ENCODE data around the gene EIF3A. TPM values are rescaled to one million over a fixed set of nuclear protein-coding genes. Genes with fewer than 3 reads are reported as not detected.
"Not testable (repeated sequence)": the region's sequence is repeated elsewhere in the genome, so short reads cannot be mapped to it uniquely, and the experiment has no call there.

EIF3A gene
- total RNA-seq, 2 experiments from 2014 or later: 132 to 150 TPM

DNA sequence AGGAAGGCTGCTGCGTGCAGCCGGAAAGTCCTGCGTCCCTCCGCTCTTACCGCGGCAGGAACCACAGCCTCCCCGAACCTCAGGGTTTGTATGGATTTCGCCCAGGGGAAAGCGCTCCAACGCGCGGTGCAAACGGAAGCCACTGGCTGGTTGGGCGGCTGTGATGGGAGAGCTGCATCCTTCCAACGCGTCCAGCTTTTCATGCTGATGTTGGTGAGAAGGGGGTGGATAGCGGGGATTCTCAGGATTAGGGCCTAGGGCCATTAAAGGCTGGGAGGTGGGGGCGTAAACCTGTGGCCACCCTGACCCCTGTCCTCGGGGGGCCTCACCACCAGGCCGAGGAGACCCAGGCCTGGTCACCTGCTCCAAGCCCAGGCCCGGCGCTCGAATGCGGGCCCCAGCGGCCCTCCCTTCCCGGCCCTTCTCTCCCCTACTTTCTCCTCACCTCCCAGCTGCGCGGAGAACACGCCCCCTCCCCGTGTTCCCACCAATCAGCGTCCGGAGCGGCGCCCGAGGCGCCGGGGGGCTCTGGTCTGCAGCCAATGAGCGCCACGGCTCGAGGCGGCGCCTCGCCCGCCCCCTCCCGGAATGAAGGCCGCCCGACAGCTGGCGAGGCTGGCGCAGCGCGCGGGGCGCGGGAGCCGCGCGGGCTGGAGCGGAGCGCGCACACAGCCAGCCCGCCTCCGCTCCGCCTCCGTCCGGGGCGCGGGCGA lies 51.6 kb downstream of the EIF3A start:
- H3K4me1 Mint-ChIP-seq: peaks cover 16% of the 10 kb centered on the region
- peak overlapping the region; percentile 47 for H3K4me3 Mint-ChIP-seq
- no peaks in the 10 kb centered on the region for H3K27me3 Mint-ChIP-seq
- H3K36me3 Mint-ChIP-seq (ENCODE audit: low read depth): peaks cover 18% of the 10 kb centered on the region
- intact Hi-C loops (cut with DNase I, micrococcal nuclease): loop anchor here (1.0 to 10.0 kb wide), 4 partner anchors 75 to 462 kb away; partner anchors contain the start of gene DENND10 (in 1 of the 2)
- ATAC-seq (peak; percentile 74), DNase-seq (peak; percentile 85)
- H3K9me3 Mint-ChIP-seq (ENCODE audit: low read depth): no peaks in the 10 kb centered on the region
- H3K27ac Mint-ChIP-seq: no peak overlapping the region
- ChIA-PET CTCF (interaction anchor here (0.5 to 0.6 kb wide), 2 partner anchors 91 to 97 kb away, joined by 4 read pairs; no protein-coding TSS in a partner anchor), POLR2A (interaction anchor here (1.0 kb wide), 1 partner anchor 10 kb away, joined by 3 read pairs; no protein-coding TSS in a partner anchor)

DNA sequence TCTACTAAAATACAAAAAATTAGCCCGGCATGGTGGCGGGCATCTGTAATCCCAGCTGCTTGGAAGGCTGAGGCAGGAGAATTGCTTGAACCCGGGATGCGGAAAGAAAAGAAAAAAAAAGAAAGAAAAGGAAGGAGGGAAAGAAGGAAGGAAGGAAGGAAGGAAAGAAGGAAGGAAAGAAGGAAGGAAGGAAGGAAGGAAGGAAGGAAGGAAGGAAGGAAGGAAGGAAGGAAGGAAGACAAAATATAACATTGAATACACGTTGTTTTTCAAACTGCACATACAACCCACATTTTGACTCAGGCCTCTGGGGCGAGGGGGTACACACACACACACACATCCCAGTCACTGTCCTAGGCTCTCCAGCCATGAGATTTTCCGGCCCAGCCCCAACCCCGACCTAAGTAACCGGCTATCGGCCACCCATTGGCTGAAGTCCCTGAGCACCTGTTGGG lies 52.1 kb downstream of the EIF3A start:
- CTCF ChIA-PET; POLR2A ChIA-PET; H3K27ac Mint-ChIP-seq; DNase-seq; ATAC-seq; H3K27me3 Mint-ChIP-seq; H3K9me3 Mint-ChIP-seq (ENCODE audit: low read depth): not testable (repeated sequence)
- intact Hi-C loops (cut with DNase I, micrococcal nuclease): loop anchor here (5.0 to 10.0 kb wide), 2 partner anchors 294 to 461 kb away; no protein-coding TSS in a partner anchor
- peak overlapping the region; percentile 47 for H3K4me3 Mint-ChIP-seq
- H3K4me1 Mint-ChIP-seq: peaks cover 16% of the 10 kb centered on the region
- H3K36me3 Mint-ChIP-seq (ENCODE audit: low read depth): peaks cover 13% of the 10 kb centered on the region

DNA sequence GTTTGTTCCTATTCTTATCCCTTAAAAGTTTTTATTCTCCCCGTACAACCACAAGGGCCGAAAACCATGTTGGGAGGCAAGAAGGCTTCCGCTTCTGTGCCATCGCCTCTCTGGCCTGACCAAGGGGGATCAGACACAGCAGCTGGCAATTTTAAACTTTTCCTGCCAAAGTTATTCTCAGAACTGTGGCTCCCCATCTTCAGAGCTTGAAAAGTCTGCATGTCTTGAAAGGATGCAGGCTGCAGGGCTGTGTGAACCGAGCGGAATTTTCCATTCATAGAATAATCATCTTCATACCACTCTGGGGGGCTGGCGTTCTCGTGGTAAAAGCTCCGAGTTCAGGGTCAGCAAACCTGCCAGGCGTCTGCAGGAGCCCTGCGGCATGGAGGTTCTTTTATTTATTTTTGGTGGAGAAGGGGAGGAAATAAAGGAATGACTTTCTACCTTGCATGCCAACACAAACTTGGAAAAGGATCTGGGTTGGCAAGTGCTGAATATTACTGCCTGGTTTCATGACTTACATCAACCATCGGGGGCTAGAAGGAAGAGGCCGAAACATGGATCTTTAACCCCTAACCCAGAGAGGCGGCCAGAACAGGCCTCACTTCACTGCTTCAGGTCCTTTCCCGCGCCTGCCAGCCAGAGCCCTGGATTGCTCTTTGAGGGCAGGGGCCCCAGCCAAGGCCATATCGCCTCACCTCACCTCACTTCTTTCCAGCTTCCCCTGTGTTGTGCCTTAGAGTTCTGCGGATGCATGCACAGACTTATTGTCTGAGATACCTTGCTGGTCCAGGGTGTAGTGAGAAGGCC lies 54.1 kb downstream of the EIF3A start:
- no peak overlapping the region for H3K27ac Mint-ChIP-seq
- POLR2A ChIA-PET: no interaction called here
- DNase-seq: no peak
- no peaks in the 10 kb centered on the region for H3K27me3 Mint-ChIP-seq
- no peaks in the 10 kb centered on the region for H3K9me3 Mint-ChIP-seq (ENCODE audit: low read depth)
- H3K4me3 Mint-ChIP-seq: no peak overlapping the region
- ATAC-seq: no peak
- peaks cover 11% of the 10 kb centered on the region for H3K4me1 Mint-ChIP-seq
- intact Hi-C loops (cut with DNase I, micrococcal nuclease): loop anchor here (5.0 to 10.0 kb wide), 2 partner anchors 292 to 459 kb away; no protein-coding TSS in a partner anchor
- CTCF ChIA-PET: interaction anchor here (0.7 kb wide), 1 partner anchor 14 kb away, joined by 6 read pairs; no protein-coding TSS in a partner anchor
- peaks cover 2% of the 10 kb centered on the region for H3K36me3 Mint-ChIP-seq (ENCODE audit: low read depth)

DNA sequence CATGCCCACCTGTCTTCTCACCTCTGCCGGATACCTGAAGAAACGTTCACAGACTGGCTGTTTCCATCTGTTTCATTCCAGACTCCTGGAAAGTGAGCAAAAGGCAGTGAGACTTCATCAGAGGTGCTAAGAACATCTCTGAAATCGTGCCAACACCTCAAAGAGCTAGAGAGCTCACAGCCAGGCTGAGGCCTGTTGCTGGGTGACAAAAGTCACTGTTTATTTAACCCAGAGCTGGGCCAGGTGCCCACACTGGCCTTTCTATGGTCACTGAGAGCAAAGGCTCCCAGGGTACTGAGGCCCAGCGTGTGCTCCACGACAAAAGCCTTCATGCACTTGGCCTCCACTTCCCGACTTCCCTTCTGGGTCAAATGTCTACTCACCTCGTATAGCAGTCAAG lies 54.8 kb downstream of the EIF3A start:
- Mint-ChIP-seq H3K27me3 (no peaks in the 10 kb centered on the region), H3K9me3 (ENCODE audit: low read depth) (no peaks in the 10 kb centered on the region), H3K4me3 (no peak overlapping the region), H3K27ac (no peak overlapping the region), H3K36me3 (ENCODE audit: low read depth) (no peaks in the 10 kb centered on the region), H3K4me1 (peaks cover 3% of the 10 kb centered on the region)
- intact Hi-C loops (cut with DNase I, micrococcal nuclease): loop anchor here (5.0 to 10.0 kb wide), 2 partner anchors 291 to 458 kb away; no protein-coding TSS in a partner anchor
- POLR2A ChIA-PET: no interaction called here
- CTCF ChIA-PET: interaction anchor here (0.7 kb wide), 1 partner anchor 13 kb away, joined by 6 read pairs; no protein-coding TSS in a partner anchor
- no peak for DNase-seq
- ATAC-seq: no peak

DNA sequence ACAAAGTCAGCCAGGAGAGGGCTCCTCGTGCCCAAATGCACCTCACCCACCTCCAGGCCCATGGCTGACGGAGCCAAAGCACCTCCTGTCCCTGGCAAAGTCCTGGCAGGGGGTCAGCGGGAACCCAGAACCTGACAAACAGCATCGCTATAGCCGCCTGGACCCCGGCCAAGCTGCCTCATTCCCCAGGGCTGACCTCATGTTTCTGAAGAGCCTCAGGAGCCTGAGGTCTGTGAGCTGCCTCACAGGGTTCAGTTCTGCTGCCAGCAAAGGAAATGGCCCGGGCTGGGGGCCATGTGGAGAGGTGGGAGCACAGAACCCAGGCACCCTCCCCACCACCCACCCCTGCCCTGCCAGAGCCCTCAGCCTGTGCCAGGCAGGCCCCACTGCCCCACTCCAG lies 55.3 kb downstream of the EIF3A start:
- no peak for ATAC-seq
- POLR2A ChIA-PET: no interaction called here
- no peak overlapping the region for H3K27ac Mint-ChIP-seq
- H3K9me3 Mint-ChIP-seq (ENCODE audit: low read depth): no peaks in the 10 kb centered on the region
- H3K4me1 Mint-ChIP-seq: peaks cover 5% of the 10 kb centered on the region
- H3K4me3 Mint-ChIP-seq: no peak overlapping the region
- H3K36me3 Mint-ChIP-seq (ENCODE audit: low read depth): no peaks in the 10 kb centered on the region
- H3K27me3 Mint-ChIP-seq: no peaks in the 10 kb centered on the region
- intact Hi-C loops (cut with DNase I, micrococcal nuclease): loop anchor here (5.0 to 10.0 kb wide), 2 partner anchors 291 to 458 kb away; no protein-coding TSS in a partner anchor
- no peak for DNase-seq
- CTCF ChIA-PET: no interaction called here

DNA sequence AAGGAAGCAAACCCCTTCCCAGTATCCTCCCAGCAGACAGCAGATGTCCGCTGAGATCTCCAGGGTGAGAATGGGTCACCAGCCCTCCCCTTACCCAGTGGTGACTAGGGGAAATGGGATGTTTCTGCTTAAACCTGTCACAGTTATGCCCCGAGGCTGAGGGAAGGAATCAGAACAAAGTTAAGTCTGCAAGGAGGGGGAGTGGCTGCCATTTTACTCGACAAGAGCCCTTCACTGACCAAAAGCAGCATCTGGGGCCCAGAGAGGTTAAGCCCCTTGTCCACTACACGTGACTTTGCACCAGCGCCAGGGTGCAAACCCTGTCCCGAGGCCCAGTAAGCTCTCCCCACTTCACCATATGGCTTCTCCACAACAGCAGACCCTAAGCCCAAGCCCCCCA lies 55.7 kb downstream of the EIF3A start:
- Mint-ChIP-seq H3K9me3 (ENCODE audit: low read depth) (no peaks in the 10 kb centered on the region), H3K36me3 (ENCODE audit: low read depth) (no peaks in the 10 kb centered on the region), H3K27me3 (no peaks in the 10 kb centered on the region), H3K4me1 (peaks cover 5% of the 10 kb centered on the region), H3K27ac (no peak overlapping the region), H3K4me3 (no peak overlapping the region)
- intact Hi-C loops (cut with DNase I, micrococcal nuclease): loop anchor here (5.0 to 10.0 kb wide), 2 partner anchors 290 to 458 kb away; no protein-coding TSS in a partner anchor
- ATAC-seq: no peak
- no peak for DNase-seq
- ChIA-PET POLR2A (no interaction called here), CTCF (no interaction called here)

DNA sequence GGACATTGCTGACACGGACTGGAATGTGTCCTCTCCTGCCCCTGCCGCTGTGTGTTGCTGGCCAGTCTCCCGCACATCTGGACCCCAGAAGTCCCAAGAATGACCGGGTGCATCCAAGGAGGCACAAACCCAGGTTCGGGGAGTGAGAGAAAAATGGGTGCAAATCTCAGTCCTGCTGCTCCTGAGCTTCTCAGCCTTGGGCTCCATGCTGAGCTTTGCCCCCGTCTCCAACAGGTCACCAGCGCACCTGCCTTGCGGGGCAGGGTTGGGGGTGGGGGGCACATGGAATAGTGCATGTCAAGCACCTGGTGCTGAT lies 57.1 kb downstream of the EIF3A start:
- DNase-seq (no peak), ATAC-seq (no peak)
- Mint-ChIP-seq H3K27ac (no peak overlapping the region), H3K4me1 (peaks cover 4% of the 10 kb centered on the region), H3K36me3 (ENCODE audit: low read depth) (no peaks in the 10 kb centered on the region), H3K9me3 (ENCODE audit: low read depth) (no peaks in the 10 kb centered on the region), H3K27me3 (peaks cover 2% of the 10 kb centered on the region), H3K4me3 (no peak overlapping the region)
- intact Hi-C loops (cut with DNase I, micrococcal nuclease): loop anchor here in 1 of 2 experiments (10.0 kb wide), 1 partner anchor 289 kb away; no protein-coding TSS in a partner anchor
- CTCF ChIA-PET: no interaction called here
- POLR2A ChIA-PET: no interaction called here

DNA sequence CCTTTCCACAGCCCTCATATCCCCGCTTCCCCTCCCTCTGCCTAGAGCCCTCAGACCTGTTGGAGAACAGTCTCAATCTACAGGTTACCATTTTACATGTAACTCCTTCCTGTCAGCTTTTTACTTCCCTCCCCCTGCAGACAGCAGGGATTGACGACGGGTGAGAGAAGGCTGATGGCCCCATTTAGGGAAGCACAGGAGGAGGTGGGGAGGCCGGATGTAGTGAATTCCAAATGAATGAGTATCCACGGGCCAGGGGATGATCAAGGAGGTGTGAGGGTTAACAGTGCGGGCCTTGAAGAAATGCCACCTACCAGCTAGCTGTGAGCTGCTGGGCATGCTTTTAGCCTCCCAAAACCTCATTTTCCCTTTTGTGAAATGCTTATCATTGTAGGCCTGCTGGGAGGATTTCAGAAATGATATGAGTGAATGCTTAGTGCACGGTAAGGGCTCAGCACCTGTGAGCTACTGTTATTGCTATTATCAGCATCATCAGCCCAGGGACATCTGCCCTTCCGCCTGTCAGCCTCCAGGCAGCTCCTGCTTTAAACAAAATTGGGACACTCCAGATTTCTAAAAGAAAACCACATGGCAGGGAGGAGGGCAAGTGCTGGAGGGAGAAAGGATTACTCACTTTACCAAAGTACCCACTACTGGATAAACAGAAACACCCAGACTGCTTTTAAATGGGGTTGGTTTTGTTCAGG lies 57.6 kb downstream of the EIF3A start:
- H3K9me3 Mint-ChIP-seq (ENCODE audit: low read depth): no peaks in the 10 kb centered on the region
- H3K36me3 Mint-ChIP-seq (ENCODE audit: low read depth): no peaks in the 10 kb centered on the region
- H3K4me3 Mint-ChIP-seq: no peak overlapping the region
- H3K27me3 Mint-ChIP-seq: peaks cover 2% of the 10 kb centered on the region
- no peak for ATAC-seq
- intact Hi-C loops (cut with DNase I, micrococcal nuclease): loop anchor here in 1 of 2 experiments (10.0 kb wide), 1 partner anchor 288 kb away; no protein-coding TSS in a partner anchor
- ChIA-PET POLR2A (no interaction called here), CTCF (no interaction called here)
- DNase-seq: no peak
- H3K27ac Mint-ChIP-seq: no peak overlapping the region
- H3K4me1 Mint-ChIP-seq: peaks cover 4% of the 10 kb centered on the region

DNA sequence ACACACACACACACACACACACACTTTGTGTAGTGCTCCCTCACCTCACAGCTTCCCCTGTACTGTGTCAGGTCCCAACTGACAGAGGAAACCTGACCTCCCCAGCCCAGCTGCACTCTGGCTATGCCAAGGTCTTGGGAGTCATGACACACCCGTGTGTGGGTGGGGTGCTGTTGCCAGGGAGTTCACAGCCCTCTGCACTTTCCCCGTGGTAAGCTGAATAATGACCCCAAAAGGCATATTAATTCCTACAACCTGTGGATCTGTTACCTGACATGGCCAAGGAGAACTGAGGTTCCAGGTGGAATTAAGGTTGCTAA lies 60.0 kb downstream of the EIF3A start:
- H3K4me1 Mint-ChIP-seq: peaks cover 4% of the 10 kb centered on the region
- H3K4me3 Mint-ChIP-seq: no peak overlapping the region
- H3K36me3 Mint-ChIP-seq (ENCODE audit: low read depth): no peaks in the 10 kb centered on the region
- peak; percentile 70 for ATAC-seq
- intact Hi-C loops (cut with DNase I, micrococcal nuclease): loop anchor here in 1 of 2 experiments (10.0 kb wide), 1 partner anchor 286 kb away; no protein-coding TSS in a partner anchor
- peaks cover 2% of the 10 kb centered on the region for H3K27me3 Mint-ChIP-seq
- peak overlapping the region; percentile 17 for H3K27ac Mint-ChIP-seq
- ChIA-PET POLR2A (no interaction called here), CTCF (interaction anchor here (0.6 kb wide), 1 partner anchor 1665 kb away, joined by 4 read pairs; no protein-coding TSS in a partner anchor)
- DNase-seq: peak; percentile 56
- no peaks in the 10 kb centered on the region for H3K9me3 Mint-ChIP-seq (ENCODE audit: low read depth)

DNA sequence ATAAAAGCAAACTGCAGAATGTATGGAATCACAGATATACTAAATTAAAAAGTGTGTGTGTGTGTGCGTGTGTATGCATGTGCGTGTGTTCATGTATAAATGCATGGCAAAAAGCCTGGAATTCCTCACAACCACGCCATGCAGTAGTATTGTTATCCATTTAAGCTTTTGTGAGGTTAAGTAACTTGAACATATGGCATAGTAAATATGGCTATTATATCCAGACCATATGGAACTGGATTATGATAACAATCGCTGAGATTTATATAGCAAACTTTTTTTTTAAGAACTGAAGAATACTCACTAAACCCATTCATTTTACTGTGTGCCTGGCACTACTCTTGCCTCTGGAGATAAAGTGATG lies 73.4 kb downstream of the EIF3A start:
- Mint-ChIP-seq H3K36me3 (ENCODE audit: low read depth) (no peaks in the 10 kb centered on the region), H3K4me1 (no peaks in the 10 kb centered on the region), H3K9me3 (ENCODE audit: low read depth) (no peaks in the 10 kb centered on the region), H3K27ac (no peak overlapping the region), H3K27me3 (peaks cover 9% of the 10 kb centered on the region), H3K4me3 (no peak overlapping the region)
- CTCF ChIA-PET: no interaction called here
- ATAC-seq (no peak), DNase-seq (no peak)
- POLR2A ChIA-PET: no interaction called here
- intact Hi-C loops (cut with DNase I, micrococcal nuclease): no loop called here

DNA sequence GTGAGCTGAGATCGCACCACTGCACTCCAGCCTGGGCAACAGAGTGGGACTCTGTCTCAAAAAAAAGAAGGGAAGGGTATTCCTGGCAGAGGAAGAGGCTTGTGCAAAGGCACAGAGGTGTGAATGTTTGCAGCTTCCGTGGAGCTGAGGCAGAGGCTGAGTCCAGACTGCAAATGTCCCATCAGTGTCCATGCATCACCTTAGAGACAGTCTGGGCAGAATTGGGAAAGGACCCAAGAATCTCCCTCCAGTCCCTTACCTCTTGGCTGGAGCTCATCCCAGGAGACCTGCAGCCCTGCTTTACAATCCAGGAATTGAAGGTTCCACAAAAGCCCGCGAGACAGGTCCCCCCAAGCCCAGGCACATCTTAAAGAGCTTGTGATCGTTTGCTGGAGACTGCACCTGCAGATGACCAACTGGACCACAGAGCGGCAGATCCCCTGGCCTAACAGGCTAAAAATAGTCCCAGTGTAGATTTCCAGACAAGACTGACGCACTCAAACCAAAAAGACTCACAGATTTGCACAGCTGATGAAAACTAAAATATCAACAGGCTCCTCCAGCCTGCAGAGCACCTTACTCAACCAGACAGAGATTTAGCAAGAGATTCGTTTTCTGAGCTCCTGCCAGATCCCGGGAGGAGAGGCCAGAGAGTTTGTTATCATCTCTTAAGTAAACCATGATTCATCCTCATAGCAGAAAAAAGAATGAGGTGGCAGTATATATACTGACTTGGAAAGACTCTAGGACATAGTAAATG lies 74.0 kb downstream of the EIF3A start:
- Mint-ChIP-seq H3K27me3 (peaks cover 13% of the 10 kb centered on the region), H3K4me1 (no peaks in the 10 kb centered on the region), H3K27ac (no peak overlapping the region), H3K9me3 (ENCODE audit: low read depth) (no peaks in the 10 kb centered on the region), H3K36me3 (ENCODE audit: low read depth) (no peaks in the 10 kb centered on the region), H3K4me3 (no peak overlapping the region)
- intact Hi-C loops (cut with DNase I, micrococcal nuclease): no loop called here
- no peak for ATAC-seq
- no peak for DNase-seq
- CTCF ChIA-PET: interaction anchor here (0.6 to 0.7 kb wide), 2 partner anchors 103 to 204 kb away, joined by 3 to 4 read pairs; no protein-coding TSS in a partner anchor
- POLR2A ChIA-PET: no interaction called here
